Ovary (tissue), 3 donors: ENCODE measurements around the gene ERBB2.

Experiments used
- POLR2A ChIP-seq: fragments of 450-650 bp; IDR thresholded peaks from one replicate; pipeline ENCODE4 v1.6.1; 2017; ENCODE audit warnings: antibody characterized with exemption, mild to moderate bottlenecking, moderate library complexity
- TF ChIP-seq, protein P1 (sequence below), 3 donors: fragments of 450-650 bp in 2 of 3; fragments of 200-600 bp in 1 of 3; IDR thresholded peaks; one replicate each; pipeline versions ENCODE4 v1.5.1 to v1.8.0; 2016 to 2022; ENCODE audit warnings: antibody characterized with exemption in 3 of 3, mild to moderate bottlenecking in 1 of 3
- donor health status: DM: no; HTN: no; CAD: no.

DNA sequence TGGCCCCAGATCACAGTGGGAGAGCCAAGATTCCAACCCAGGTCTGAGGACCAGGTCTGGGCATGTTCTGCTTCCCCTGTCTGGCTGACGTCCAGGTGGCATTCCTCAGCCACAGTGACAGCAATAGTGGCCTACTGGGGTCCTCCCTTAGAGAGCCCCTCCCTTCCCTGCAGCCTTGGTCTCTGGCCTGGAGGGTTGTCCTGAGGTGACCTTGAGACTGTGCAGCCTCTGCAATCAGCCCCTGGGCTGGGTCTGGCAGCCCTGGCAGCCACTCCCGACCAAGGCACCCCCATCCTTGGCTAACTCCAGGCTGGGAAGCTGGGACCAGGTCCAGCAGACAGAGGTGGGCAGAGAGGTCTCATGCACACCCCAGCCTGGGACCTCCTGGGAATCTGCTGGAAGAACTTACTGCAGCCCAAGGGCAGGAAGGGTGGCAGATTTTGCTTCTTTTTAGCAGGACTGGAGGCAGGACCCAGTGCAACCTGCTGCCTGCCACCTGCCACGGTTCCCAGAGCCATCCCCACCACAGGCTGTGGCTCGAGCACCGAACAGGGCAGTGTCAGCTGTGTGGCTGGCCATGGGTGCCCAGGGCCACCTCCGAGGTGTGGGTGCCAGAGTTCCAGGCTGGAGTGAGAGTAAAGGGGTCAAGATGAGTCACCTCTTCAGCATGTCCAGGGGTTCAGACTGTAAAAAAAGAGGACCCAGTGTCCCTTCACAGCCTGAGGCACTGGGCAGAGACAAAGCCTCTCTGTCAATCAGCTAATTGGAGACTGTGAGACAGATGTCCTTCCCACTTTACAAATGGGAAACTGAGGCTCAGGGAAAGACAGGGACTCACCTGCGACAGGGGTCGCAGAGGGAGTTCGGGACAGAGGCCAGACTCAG is 50.5 kb downstream of the ERBB2 start:
- TF ChIP-seq, protein P1, sequence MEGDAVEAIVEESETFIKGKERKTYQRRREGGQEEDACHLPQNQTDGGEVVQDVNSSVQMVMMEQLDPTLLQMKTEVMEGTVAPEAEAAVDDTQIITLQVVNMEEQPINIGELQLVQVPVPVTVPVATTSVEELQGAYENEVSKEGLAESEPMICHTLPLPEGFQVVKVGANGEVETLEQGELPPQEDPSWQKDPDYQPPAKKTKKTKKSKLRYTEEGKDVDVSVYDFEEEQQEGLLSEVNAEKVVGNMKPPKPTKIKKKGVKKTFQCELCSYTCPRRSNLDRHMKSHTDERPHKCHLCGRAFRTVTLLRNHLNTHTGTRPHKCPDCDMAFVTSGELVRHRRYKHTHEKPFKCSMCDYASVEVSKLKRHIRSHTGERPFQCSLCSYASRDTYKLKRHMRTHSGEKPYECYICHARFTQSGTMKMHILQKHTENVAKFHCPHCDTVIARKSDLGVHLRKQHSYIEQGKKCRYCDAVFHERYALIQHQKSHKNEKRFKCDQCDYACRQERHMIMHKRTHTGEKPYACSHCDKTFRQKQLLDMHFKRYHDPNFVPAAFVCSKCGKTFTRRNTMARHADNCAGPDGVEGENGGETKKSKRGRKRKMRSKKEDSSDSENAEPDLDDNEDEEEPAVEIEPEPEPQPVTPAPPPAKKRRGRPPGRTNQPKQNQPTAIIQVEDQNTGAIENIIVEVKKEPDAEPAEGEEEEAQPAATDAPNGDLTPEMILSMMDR (IDR thresholded peaks at IDR 0.05) = no peak
- TF ChIP-seq POLR2A = no peak
